Retinal pigment epithelial cell (primary cell): ENCODE measurements around the gene VPS37B.

Experiments
- DNase-seq: peaks from one replicate; pipeline ENCODE4 v3.0.0-alpha.2; 2010; ENCODE audit warnings: low read depth
- H3K4me3 ChIP-seq: 2 replicates; pipeline ENCODE4 v1.5.1; 2011; ENCODE audit warnings: mild to moderate bottlenecking, low read length, control low read depth, moderate library complexity
- CTCF ChIP-seq: conservative IDR thresholded peaks from 2 replicates; pipeline ENCODE4 v1.5.1; 2011; ENCODE audit warnings: low read depth, low read length, control low read depth, inconsistent platforms

Gene VPS37B

GRCh38 chr12:122819209-122819785 is 76.6 kb downstream of the VPS37B start:
- no peak for DNase-seq
- H3K4me3 ChIP-seq = no peak overlapping the region
- TF ChIP-seq CTCF = no peak
